Measurements from ENCODE around the gene GPR82. TPM values are rescaled to one million over a fixed set of nuclear protein-coding genes. Genes with fewer than 3 reads are reported as not detected.
A peak's percentile ranks its signal among the peaks of the same experiment; 100 is the strongest.
"Not testable (repeated sequence)": the region's sequence is repeated elsewhere in the genome, so short reads cannot be mapped to it uniquely, and the experiment has no call there.

GPR82 gene, protein sequence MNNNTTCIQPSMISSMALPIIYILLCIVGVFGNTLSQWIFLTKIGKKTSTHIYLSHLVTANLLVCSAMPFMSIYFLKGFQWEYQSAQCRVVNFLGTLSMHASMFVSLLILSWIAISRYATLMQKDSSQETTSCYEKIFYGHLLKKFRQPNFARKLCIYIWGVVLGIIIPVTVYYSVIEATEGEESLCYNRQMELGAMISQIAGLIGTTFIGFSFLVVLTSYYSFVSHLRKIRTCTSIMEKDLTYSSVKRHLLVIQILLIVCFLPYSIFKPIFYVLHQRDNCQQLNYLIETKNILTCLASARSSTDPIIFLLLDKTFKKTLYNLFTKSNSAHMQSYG
- total RNA-seq: 0.20 TPM

GRCh38 chrX:41723826-41724225 lies at the start of gene GPR82:
GPR82 (plus strand) TSS chrX:41724181; CDS start chrX:41727027, 2,846 bp downstream.
- DNase-seq: no peak

GRCh38 chrX:41676361-41676760 lies 47.6 kb upstream of the GPR82 start:
- DNase-seq: not testable (repeated sequence)

- DNase-seq: no peak
These were observed 46.6 kb upstream of the GPR82 start for GRCh38 chrX:41677183-41678060.

DNA sequence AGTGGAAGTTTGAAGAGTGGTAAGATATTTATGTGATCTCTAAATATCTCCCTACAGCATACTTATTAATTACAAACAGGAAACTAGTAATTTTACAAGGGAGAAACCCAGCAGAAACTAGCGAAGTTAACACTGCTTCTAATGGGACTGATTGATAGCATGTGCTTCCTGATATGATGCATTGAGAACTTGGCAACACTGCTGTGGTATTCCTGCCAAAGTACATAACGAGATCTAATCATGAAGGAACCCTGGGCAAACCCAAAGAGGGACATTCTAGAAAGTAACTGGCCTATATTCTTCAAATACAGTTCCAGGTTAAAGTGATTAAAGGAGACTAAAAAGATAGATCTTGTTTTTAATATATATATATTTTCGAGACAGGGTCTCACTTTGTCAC lies 39.8 kb upstream of the GPR82 start:
- DNase-seq: no peak

DNA sequence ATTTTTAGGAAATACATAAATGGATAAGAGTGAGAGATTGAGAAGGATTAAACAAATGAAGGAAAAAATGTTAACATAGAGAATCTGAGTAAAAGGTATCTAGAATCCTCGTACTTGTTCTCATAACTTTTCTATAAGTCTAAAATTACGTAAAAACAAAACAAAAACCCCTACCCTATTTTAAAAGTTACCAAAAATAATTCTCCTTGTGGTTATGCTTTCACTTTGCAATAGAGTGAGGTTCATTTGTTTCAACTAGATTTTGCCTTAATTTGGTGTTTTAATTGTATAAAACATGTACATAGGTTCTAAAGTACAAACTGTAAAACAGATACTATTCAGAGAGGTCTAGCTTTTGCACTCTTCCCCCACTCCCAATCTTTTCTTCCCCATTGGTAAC lies 39.0 kb upstream of the GPR82 start:
- no peak for DNase-seq

- no peak for DNase-seq
These were observed 37.2 kb upstream of the GPR82 start for GRCh38 chrX:41686788-41687187.

- DNase-seq: no peak
These were observed 35.8 kb upstream of the GPR82 start for GRCh38 chrX:41688156-41688555.

- DNase-seq: no peak
These were observed 35.1 kb upstream of the GPR82 start, which contains the start of gene GPR34 for GRCh38 chrX:41688835-41689234. GPR34 (plus strand) TSS chrX:41688973; CDS start chrX:41695634, 6,661 bp downstream.

DNA sequence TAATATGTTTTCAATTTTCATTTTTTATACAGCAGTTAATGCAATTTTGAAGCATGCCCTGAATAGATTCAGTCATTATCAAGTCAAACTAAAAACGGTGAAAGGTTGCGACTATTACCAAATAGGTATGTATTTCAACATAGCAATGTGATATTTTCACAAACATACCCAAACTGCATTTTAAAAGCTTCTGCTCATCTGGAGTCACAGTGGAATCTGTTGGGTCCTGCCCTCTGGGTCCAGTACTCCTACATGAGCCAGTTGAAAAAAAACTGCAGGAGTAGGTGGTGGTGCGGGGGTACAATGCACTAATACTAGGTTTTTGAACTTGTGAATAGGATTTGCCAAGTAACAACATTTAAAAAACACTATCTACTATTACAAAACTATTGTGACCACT lies 34.3 kb upstream of the GPR82 start:
- DNase-seq: no peak

DNA sequence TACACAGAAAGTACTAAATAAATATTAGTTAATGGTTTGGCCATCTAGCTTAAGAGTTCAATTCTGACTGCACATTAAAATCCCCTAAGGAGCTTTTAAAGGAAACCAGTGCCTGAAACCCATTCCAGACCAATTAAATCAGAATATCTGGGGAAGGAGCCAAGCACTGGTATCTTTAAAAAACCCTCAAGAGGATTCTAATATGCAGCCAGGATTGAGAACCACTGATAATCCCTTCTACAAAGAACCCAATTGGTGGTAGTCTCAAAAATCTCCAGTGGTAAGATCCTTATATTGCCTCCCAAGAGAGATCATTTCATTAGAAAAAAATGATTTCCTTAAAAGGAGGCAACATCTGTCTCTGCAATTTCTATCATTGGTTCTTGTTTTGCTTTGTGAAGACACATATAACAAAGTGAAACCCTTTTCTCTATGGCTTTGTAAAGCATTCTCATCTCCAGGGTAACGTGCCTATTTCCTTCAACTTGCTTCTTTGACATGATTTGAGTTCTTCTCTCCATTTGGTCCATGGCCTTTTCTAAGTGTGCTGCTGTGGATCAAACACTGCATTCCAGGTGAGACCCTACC lies 31.7 kb upstream of the GPR82 start:
- peak; percentile 17 for DNase-seq

GRCh38 chrX:41693024-41693423 lies 31.0 kb upstream of the GPR82 start:
- DNase-seq: no peak

GRCh38 chrX:41695426-41695825 lies 28.6 kb upstream of the GPR82 start:
- no peak for DNase-seq

GRCh38 chrX:41703574-41704029 lies 20.4 kb upstream of the GPR82 start:
- no peak for DNase-seq

GRCh38 chrX:41705042-41705441 lies 18.9 kb upstream of the GPR82 start:
- no peak for DNase-seq

DNA sequence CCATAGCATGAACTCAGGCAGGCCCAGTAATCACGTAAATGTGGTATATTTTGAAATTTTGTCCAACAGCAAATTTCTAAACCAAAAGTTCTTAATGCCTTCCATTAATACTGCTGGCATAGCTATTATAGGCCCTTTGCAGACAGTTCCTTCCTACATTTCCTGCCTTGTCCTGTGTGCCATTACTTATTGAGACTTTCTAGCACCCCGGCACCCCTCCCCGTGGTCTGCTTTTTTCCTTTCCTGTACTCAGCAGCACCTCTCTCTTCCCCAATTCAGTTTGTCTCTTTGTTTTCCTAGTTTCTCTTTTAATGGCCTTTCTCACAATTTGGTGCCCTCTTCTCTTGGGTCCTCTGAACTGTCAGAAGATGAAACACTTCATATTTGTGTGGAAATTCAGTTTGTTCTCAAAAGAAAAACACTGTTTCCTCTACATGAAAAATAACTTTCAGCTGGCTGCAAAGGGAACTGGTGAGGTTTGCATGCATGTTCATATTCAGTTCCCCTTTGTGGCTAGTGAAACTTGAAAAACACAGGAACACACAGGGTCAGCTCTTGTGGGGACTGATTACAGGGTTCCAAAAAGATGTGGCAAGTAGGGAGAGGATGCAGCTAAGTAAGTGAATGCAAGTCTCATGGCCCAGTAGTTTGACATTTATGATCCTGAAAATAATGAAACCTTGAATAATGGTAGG lies 18.2 kb upstream of the GPR82 start:
- DNase-seq: no peak

- no peak for DNase-seq
These were observed 16.8 kb upstream of the GPR82 start for GRCh38 chrX:41707218-41707617.

GRCh38 chrX:41708486-41708885 lies 15.5 kb upstream of the GPR82 start:
- no peak for DNase-seq

DNA sequence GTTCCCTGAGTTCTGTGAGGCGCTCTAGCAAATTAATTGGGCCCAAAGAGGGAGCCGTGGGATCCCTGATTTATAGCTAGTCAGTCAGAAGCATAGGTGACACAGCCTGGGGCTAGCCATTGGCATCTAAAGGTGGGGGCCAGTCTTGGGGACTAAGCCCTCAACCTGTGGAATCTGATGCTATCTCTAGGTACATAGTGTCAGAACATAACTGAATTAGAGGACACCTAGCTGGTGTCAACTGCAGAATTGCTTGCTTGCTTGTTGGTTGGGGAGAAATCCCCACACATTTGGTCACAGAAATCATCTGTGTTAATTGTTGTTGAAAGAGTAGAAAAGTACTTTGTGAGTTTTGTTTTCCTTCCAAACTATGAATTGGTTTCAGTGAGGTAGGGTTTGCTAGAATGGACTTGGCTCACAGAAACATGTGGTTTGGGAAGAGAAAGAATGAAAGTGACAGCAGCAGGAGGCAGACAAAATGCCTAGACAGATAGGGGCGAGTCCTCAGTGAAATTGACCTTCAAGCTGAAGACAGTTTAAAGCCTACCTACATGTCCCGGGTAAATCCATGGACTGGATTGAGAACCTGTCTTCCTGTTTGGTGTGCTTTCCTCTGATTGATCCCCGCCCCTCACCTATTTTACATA lies 12.8 kb upstream of the GPR82 start:
- no peak for DNase-seq

- DNase-seq: no peak
These were observed 7.8 kb upstream of the GPR82 start for GRCh38 chrX:41716222-41716621.

DNA sequence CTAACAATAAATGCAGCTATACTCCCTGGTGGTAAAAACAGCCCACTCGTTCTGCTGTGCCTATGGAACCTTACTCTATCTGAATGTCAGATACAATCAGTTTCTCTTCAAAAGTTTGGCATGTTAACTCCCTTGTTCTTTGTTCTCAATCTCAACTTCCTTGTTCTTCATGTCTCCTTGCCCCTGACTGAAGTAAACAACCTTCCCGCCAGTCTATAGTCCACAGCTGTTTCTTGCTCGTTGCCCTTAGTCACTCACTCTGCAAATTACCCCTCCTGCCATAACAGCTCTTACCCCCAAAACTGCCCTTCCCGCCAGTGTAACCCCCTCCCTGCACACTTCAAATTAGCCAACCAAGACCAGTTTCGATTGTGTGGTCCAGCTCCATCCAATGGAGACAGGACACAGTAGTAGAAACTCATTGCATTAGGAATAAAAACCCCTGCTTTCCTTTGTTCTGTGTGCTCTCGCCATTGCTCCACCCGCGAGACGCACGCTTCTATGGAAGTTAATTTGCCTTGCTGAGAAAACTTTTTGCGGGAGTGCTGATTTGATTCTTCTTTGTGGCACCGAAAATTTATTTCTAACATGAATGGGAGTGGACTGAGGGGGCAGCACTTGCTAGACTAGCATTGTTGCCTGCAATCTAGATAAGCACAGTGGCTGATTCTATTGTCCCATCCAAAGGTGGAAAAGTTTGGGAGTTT lies 7.1 kb upstream of the GPR82 start:
- no peak for DNase-seq

Data from skin of body (tissue), 2 donors.